ENCODE measurements around the gene TNRC18. TPM values are rescaled to one million over a fixed set of nuclear protein-coding genes. Genes with fewer than 3 reads are reported as not detected.

TNRC18 gene
- polyA plus RNA-seq, 3 donors, result 0.64 to 49.9 (median 0.70) TPM

DNA sequence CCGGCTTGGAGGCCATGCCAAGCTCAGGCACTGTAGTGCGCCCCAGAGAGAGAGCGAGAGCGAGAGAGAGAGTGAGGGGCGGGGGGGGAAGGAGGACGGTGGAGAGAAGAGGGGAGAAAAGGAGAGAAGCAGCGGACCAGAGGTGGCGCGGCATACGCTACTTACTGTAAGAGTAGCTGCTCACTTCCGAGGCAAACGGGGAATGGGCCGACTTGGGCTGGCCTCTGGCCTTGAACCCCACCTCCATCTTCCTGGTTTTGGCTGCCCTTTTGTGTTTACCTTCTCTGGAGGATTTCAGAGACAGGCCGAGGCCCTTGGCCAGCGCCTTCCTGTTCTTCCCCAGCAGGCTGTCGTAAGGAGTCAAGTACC is 66.9 kb downstream of the TNRC18 start:
- intact Hi-C loops (cut with micrococcal nuclease), result no loop called here
- H4K20me1 ChIP-seq (ENCODE audit: insufficient read depth, low read length), result peaks cover 98% of the 10 kb centered on the region
- no peaks in the 10 kb centered on the region for H3K9me3 Mint-ChIP-seq
- H3K27me3 Mint-ChIP-seq (ENCODE audit: low read depth in 3 of 3), result no peaks in the 10 kb centered on the region
- peak overlapping the region in 1 of 7 donors; percentile 70 for H3K27ac Mint-ChIP-seq
- no peak overlapping the region for H3K4me3 Mint-ChIP-seq
- H3K4me1 ChIP-seq (ENCODE audit: control insufficient read depth in 1 of 2, insufficient read depth in 2 of 2, low read length in 2 of 2), result no peaks in the 10 kb centered on the region
- H2AFZ ChIP-seq (ENCODE audit: insufficient read depth, low read depth, low read length, poor library complexity, severe bottlenecking), result no peak overlapping the region
- no peak overlapping the region for H3K4me3 ChIP-seq (replicated peaks in 1 of 3; ENCODE audit: low read depth in 2 of 3, low read length in 3 of 3)
- no peak for DNase-seq
- 91% methylated on average over 10 of the region's 16 CpGs for WGBS (ENCODE audit: insufficient coverage)
- no peaks in the 10 kb centered on the region for H3K27me3 ChIP-seq (ENCODE audit: control insufficient read depth in 2 of 2, insufficient read depth in 2 of 2, low read length in 2 of 2)
- no peak overlapping the region for H3K9ac ChIP-seq (ENCODE audit: insufficient read depth, low read length, poor library complexity, severe bottlenecking)
- no peaks in the 10 kb centered on the region for H3K4me1 Mint-ChIP-seq
- TF ChIP-seq, protein P1, sequence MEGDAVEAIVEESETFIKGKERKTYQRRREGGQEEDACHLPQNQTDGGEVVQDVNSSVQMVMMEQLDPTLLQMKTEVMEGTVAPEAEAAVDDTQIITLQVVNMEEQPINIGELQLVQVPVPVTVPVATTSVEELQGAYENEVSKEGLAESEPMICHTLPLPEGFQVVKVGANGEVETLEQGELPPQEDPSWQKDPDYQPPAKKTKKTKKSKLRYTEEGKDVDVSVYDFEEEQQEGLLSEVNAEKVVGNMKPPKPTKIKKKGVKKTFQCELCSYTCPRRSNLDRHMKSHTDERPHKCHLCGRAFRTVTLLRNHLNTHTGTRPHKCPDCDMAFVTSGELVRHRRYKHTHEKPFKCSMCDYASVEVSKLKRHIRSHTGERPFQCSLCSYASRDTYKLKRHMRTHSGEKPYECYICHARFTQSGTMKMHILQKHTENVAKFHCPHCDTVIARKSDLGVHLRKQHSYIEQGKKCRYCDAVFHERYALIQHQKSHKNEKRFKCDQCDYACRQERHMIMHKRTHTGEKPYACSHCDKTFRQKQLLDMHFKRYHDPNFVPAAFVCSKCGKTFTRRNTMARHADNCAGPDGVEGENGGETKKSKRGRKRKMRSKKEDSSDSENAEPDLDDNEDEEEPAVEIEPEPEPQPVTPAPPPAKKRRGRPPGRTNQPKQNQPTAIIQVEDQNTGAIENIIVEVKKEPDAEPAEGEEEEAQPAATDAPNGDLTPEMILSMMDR (IDR thresholded peaks at IDR 0.05), result no peak
- no peaks in the 10 kb centered on the region for H3K9me3 ChIP-seq (replicated peaks in 1 of 2; ENCODE audit: control insufficient read depth in 1 of 2, insufficient read depth in 1 of 2, low read length in 2 of 2)
- H3K27ac ChIP-seq (ENCODE audit: low read depth in 1 of 2, low read length in 2 of 2), result no peak overlapping the region
- no peak overlapping the region for H3K4me2 ChIP-seq (replicated peaks; ENCODE audit: extremely low read depth, low read length, poor library complexity, severe bottlenecking)
- H3K36me3 ChIP-seq (replicated peaks in 1 of 2; ENCODE audit: control insufficient read depth in 1 of 2, insufficient read depth in 2 of 2, low read length in 2 of 2), result peaks cover 97 to 98% of the 10 kb centered on the region in 2 donors
- peaks cover 95% of the 10 kb centered on the region for H3K79me2 ChIP-seq (ENCODE audit: insufficient read depth, low read length)
- peaks cover 83 to 100% of the 10 kb centered on the region in 2 donors for H3K36me3 Mint-ChIP-seq

DNA sequence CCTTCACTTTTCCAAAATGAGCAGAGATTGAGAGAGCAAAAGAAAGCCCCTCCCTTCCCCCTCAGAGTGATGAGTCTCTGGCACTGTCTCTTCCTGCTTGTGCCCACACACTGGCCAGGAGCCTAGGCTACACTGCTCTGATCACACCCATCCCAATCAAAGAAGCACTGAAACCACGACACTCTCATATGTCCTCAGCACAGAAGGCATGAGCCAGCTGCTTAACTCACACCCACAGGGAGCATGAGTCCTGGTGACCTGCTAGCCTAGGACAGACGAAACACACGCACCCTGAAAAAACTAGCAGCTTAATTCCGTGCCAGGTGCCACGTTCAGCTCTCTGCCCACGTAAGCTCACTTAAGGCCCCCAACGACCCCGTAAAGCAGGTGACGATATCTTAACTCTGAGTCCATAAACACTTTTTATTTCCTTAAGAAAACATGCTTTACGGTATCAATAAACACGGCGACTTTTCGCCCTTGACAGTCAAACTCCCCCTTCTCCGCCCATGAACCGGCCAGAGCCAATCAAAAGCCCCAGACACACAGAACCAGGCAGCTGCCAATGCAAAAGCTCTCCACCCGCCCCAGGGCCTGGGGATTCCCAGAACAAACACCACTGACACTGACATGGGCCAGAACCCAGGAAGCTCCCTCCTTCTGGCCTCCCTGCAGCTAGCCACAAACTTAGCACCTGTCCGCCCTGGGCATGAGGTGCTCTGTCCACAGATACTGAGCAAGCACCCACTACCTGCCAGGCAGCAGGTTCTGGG is 69.0 kb downstream of the TNRC18 start:
- Histone ChIP-seq H3K4me3 (replicated peaks in 1 of 3; ENCODE audit: low read depth in 2 of 3, low read length in 3 of 3) (no peak overlapping the region), H3K9ac (ENCODE audit: insufficient read depth, low read length, poor library complexity, severe bottlenecking) (no peak overlapping the region), H4K20me1 (ENCODE audit: insufficient read depth, low read length) (peaks cover 100% of the 10 kb centered on the region), H3K9me3 (replicated peaks in 1 of 2; ENCODE audit: control insufficient read depth in 1 of 2, insufficient read depth in 1 of 2, low read length in 2 of 2) (no peaks in the 10 kb centered on the region), H3K36me3 (replicated peaks in 1 of 2; ENCODE audit: control insufficient read depth in 1 of 2, insufficient read depth in 2 of 2, low read length in 2 of 2) (peaks cover 97 to 98% of the 10 kb centered on the region in 2 donors), H3K27ac (ENCODE audit: low read depth in 1 of 2, low read length in 2 of 2) (peak overlapping the region in 1 of 2 donors; percentile 48), H3K27me3 (ENCODE audit: control insufficient read depth in 2 of 2, insufficient read depth in 2 of 2, low read length in 2 of 2) (no peaks in the 10 kb centered on the region), H3K79me2 (ENCODE audit: insufficient read depth, low read length) (peaks cover 98% of the 10 kb centered on the region), H2AFZ (ENCODE audit: insufficient read depth, low read depth, low read length, poor library complexity, severe bottlenecking) (no peak overlapping the region), H3K4me2 (replicated peaks; ENCODE audit: extremely low read depth, low read length, poor library complexity, severe bottlenecking) (no peak overlapping the region), H3K4me1 (ENCODE audit: control insufficient read depth in 1 of 2, insufficient read depth in 2 of 2, low read length in 2 of 2) (no peaks in the 10 kb centered on the region)
- Mint-ChIP-seq H3K27me3 (ENCODE audit: low read depth in 3 of 3) (no peaks in the 10 kb centered on the region), H3K4me1 (no peaks in the 10 kb centered on the region), H3K36me3 (peaks cover 83 to 99% of the 10 kb centered on the region in 2 donors), H3K9me3 (no peaks in the 10 kb centered on the region), H3K27ac (peak overlapping the region in 5 of 7 donors; percentile 20 to 75 (median 57)), H3K4me3 (no peak overlapping the region)
- 90% methylated on average over 17 of the region's 17 CpGs for WGBS (ENCODE audit: insufficient coverage)
- no peak for DNase-seq
- TF ChIP-seq, protein P1 (IDR thresholded peaks at IDR 0.05), result no peak
- intact Hi-C loops (cut with micrococcal nuclease), result no loop called here

All from CD14-positive monocyte (primary cell).